SK-N-SH treated with all-trans-retinoic acid at 6 μM for 48 hours (cell line): Measurements from ENCODE around the gene SCART1.

Source experiments
- ATAC-seq: fragments of 200-7000 bp; cut with Tn5 transposase; 3 replicates; pipeline ENCODE4 v1.9.1; 2020; ENCODE audit warnings: mild to moderate bottlenecking, moderate library complexity
- ARNTL ChIP-seq: fragments of 450-650 bp; formaldehyde crosslinking; IDR thresholded peaks from 2 replicates; pipeline ENCODE4 v1.5.0; 2020; ENCODE audit warnings: low read depth, mild to moderate bottlenecking, moderate library complexity, borderline replicate concordance
- BACH2 ChIP-seq: fragments of 250-450 bp; sonication (Bioruptor Pico); IDR thresholded peaks from 2 replicates; pipeline ENCODE4 v1.9.0; 2021; ENCODE audit warnings: mild to moderate bottlenecking, borderline replicate concordance
- CREB5 ChIP-seq: fragments of 250-450 bp; sonication (Bioruptor Pico); IDR thresholded peaks from 2 replicates; pipeline ENCODE4 v1.5.1; 2020; ENCODE audit warnings: low read depth, mild to moderate bottlenecking, moderate library complexity
- CSDC2 ChIP-seq: fragments of 250-450 bp; sonication (Bioruptor Pico); IDR thresholded peaks from 2 replicates; pipeline ENCODE4 v1.5.0; 2020; ENCODE audit warnings: mild to moderate bottlenecking, moderate library complexity
- CSRNP3 ChIP-seq: fragments of 250-450 bp; sonication (Bioruptor Pico); IDR thresholded peaks from 2 replicates; pipeline ENCODE4 v1.5.1; 2021; ENCODE audit warnings: mild to moderate bottlenecking, moderate library complexity
- GLIS3 ChIP-seq: fragments of 250-450 bp; sonication (Bioruptor Pico); IDR thresholded peaks from 2 replicates; pipeline ENCODE4 v1.5.0; 2020; ENCODE audit warnings: mild to moderate bottlenecking, moderate library complexity
- ISL1 ChIP-seq: fragments of 250-450 bp; sonication (Bioruptor Pico); IDR thresholded peaks from 2 replicates; pipeline ENCODE4 v2.1.2; 2022; ENCODE audit warnings: mild to moderate bottlenecking, moderate library complexity
- OSR1 ChIP-seq: fragments of 250-450 bp; sonication (Bioruptor Pico); IDR thresholded peaks from 2 replicates; pipeline ENCODE4 v1.8.0; 2022; ENCODE audit warnings: moderate library complexity, mild to moderate bottlenecking, inconsistent platforms
- POU6F1 ChIP-seq: fragments of 250-450 bp; sonication (Bioruptor Pico); IDR thresholded peaks from 2 replicates; pipeline ENCODE4 v1.8.0; 2021; ENCODE audit warnings: low read depth, mild to moderate bottlenecking, moderate library complexity, borderline replicate concordance
- PPARA ChIP-seq: fragments of 250-450 bp; sonication (Bioruptor Pico); IDR thresholded peaks from 2 replicates; pipeline ENCODE4 v1.5.0; 2020; ENCODE audit warnings: mild to moderate bottlenecking, borderline replicate concordance
- RARB ChIP-seq: fragments of 250-450 bp; sonication (Bioruptor Pico); IDR thresholded peaks from 2 replicates; pipeline ENCODE4 v1.8.0; 2021; ENCODE audit warnings: mild to moderate bottlenecking, moderate library complexity
- SNAI2 ChIP-seq: fragments of 250-450 bp; sonication (Bioruptor Pico); IDR thresholded peaks from 2 replicates; pipeline ENCODE4 v1.5.0; 2020; ENCODE audit warnings: mild to moderate bottlenecking, moderate library complexity
- TCF4 ChIP-seq: fragments of 250-450 bp; sonication (Bioruptor Pico); IDR thresholded peaks from 2 replicates; pipeline ENCODE4 v1.8.0; 2021; ENCODE audit warnings: mild to moderate bottlenecking, moderate library complexity, borderline replicate concordance
- ZC3H10 ChIP-seq: fragments of 250-450 bp; sonication (Bioruptor Pico); IDR thresholded peaks from 2 replicates; pipeline ENCODE4 v1.5.1; 2021; ENCODE audit warnings: mild to moderate bottlenecking, moderate library complexity
- ZFP3 ChIP-seq: fragments of 250-450 bp; sonication (Bioruptor Pico); IDR thresholded peaks from 2 replicates; pipeline ENCODE4 v1.5.0; 2020; ENCODE audit warnings: mild to moderate bottlenecking, moderate library complexity
- ZFP30 ChIP-seq: fragments of 450-650 bp; formaldehyde crosslinking; IDR thresholded peaks from 2 replicates; pipeline ENCODE4 v1.5.0; 2022; ENCODE audit warnings: mild to moderate bottlenecking, moderate library complexity
- ZNF565 ChIP-seq: fragments of 450-650 bp; formaldehyde crosslinking; conservative IDR thresholded peaks from 2 replicates; pipeline ENCODE4 v1.5.0; 2020; ENCODE audit warnings: low read depth, mild to moderate bottlenecking, moderate library complexity
- ZNF70 ChIP-seq: fragments of 450-650 bp; formaldehyde crosslinking; IDR thresholded peaks from 2 replicates; pipeline ENCODE4 v1.5.0; 2020; ENCODE audit warnings: mild to moderate bottlenecking, moderate library complexity
- ZNF8 ChIP-seq: fragments of 450-650 bp; formaldehyde crosslinking; IDR thresholded peaks from 2 replicates; pipeline ENCODE4 v1.5.0; 2020; ENCODE audit warnings: mild to moderate bottlenecking, moderate library complexity
- TF ChIP-seq, protein P1 (sequence below): fragments of 250-450 bp; sonication (Bioruptor Pico); IDR thresholded peaks from 2 replicates; pipeline ENCODE4 v1.5.0; 2020; ENCODE audit warnings: mild to moderate bottlenecking, moderate library complexity
- TF ChIP-seq, protein P2 (sequence below): fragments of 250-450 bp; sonication (Bioruptor Pico); IDR thresholded peaks from 2 replicates; pipeline ENCODE4 v1.8.0; 2020; ENCODE audit warnings: mild to moderate bottlenecking, moderate library complexity, borderline replicate concordance

SCART1 gene

DNA sequence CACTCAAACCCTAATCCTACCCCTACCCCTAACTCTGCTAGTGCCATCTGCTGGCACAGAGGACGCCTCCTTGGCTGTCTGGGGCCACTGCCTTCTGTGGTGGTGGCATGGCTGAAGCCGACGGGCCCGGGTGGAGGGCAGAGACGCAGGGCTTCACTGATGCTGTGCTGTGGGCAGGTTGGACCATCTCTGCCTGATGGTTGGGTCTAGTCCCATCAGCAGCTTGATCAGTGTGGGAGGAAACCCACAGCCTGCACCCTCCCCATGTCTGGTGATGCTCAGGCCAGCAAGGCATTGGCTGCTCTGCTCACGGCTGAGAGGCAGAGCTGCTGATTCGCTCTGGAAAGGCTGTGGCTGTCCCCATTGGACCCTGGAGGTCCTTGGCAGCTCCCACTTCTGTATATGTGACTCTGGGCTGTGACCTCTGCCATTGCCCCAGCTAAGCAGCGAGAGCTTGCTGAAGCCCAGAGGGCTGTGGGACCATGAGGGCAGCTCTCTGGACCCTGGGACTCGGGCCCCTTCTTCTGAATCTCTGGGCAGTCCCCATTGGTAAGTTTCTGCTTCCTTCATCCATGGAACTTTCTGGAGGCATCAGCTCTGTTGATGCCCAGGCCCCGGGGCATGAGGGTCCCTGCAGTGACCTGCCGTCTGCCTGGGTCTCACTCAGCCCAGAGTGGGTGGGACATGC is at the start of gene SCART1:
TSS of gene SCART1 (plus strand) at position 430 of the 688 bp plus-strand sequence. CDS start at position 483, 53 bp downstream.
- ATAC-seq: no peak; the same call in 2 of the 3 replicates

GRCh38 chr10:133405272-133405671 is 48.5 kb upstream of the SCART1 start:
- TF ChIP-seq PPARA (CRISPR knock-in tag) (no peak), RARB (CRISPR knock-in tag) (no peak), ISL1 (CRISPR knock-in tag) (peak; percentile 33; the same call in 1 of the 2 replicates)
- peak; percentile 72 for ATAC-seq

More for the DNA sequence above, at the start of gene SCART1:
- TF ChIP-seq GLIS3: no peak
- TF ChIP-seq, protein P1, sequence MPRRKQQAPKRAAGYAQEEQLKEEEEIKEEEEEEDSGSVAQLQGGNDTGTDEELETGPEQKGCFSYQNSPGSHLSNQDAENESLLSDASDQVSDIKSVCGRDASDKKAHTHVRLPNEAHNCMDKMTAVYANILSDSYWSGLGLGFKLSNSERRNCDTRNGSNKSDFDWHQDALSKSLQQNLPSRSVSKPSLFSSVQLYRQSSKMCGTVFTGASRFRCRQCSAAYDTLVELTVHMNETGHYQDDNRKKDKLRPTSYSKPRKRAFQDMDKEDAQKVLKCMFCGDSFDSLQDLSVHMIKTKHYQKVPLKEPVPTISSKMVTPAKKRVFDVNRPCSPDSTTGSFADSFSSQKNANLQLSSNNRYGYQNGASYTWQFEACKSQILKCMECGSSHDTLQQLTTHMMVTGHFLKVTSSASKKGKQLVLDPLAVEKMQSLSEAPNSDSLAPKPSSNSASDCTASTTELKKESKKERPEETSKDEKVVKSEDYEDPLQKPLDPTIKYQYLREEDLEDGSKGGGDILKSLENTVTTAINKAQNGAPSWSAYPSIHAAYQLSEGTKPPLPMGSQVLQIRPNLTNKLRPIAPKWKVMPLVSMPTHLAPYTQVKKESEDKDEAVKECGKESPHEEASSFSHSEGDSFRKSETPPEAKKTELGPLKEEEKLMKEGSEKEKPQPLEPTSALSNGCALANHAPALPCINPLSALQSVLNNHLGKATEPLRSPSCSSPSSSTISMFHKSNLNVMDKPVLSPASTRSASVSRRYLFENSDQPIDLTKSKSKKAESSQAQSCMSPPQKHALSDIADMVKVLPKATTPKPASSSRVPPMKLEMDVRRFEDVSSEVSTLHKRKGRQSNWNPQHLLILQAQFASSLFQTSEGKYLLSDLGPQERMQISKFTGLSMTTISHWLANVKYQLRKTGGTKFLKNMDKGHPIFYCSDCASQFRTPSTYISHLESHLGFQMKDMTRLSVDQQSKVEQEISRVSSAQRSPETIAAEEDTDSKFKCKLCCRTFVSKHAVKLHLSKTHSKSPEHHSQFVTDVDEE (CRISPR knock-in tag): no peak
- no peak for TF ChIP-seq ZFP30 (CRISPR knock-in tag)
- TF ChIP-seq PPARA (CRISPR knock-in tag): no peak
- TF ChIP-seq TCF4 (CRISPR knock-in tag): no peak
- no peak for TF ChIP-seq CREB5 (CRISPR knock-in tag)
- TF ChIP-seq, protein P2, sequence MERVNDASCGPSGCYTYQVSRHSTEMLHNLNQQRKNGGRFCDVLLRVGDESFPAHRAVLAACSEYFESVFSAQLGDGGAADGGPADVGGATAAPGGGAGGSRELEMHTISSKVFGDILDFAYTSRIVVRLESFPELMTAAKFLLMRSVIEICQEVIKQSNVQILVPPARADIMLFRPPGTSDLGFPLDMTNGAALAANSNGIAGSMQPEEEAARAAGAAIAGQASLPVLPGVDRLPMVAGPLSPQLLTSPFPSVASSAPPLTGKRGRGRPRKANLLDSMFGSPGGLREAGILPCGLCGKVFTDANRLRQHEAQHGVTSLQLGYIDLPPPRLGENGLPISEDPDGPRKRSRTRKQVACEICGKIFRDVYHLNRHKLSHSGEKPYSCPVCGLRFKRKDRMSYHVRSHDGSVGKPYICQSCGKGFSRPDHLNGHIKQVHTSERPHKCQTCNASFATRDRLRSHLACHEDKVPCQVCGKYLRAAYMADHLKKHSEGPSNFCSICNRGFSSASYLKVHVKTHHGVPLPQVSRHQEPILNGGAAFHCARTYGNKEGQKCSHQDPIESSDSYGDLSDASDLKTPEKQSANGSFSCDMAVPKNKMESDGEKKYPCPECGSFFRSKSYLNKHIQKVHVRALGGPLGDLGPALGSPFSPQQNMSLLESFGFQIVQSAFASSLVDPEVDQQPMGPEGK (CRISPR knock-in tag): no peak
- TF ChIP-seq ZC3H10: no peak
- TF ChIP-seq BACH2 (CRISPR knock-in tag): no peak
- no peak for TF ChIP-seq RARB (CRISPR knock-in tag)
- no peak for TF ChIP-seq ZFP3 (CRISPR knock-in tag)
- no peak for TF ChIP-seq ZNF565 (CRISPR knock-in tag)
- TF ChIP-seq ARNTL (CRISPR knock-in tag): no peak
- TF ChIP-seq, all 23 proteins: peak for 0

DNA sequence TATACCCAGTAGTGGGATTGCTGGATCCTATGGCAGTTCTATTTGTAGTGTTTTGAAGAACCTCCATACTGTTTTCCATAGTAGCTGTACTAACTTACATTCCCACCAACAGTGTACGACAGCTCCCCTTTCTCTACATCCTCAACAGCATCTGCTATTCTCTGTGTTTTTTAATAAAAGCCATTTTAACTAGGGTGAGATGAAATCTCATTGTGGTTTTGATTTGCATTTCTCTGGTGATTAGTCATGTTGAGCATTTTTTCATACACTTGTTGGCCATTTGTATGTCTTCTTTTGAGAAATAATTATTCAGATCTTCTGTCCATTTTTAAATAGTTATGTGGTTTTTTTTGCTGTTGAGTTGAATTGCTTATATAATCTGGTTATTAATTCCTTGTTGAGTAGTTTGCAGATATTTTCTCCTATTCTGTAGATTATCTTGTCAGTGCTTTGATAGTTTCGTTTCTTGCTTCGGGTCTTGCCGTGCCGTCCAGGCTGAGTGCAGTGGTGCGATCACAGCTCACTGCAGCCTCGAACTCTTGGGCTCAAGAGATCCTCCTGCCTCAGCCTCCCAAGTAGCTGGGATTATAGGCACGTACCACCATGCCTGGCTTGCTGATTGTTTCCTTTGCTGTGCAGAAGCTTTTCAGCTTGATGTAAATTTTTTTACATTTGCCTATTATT is 47.8 kb upstream of the SCART1 start:
- ATAC-seq: peak; percentile 60
- TF ChIP-seq OSR1 (CRISPR knock-in tag) (no peak), BACH2 (CRISPR knock-in tag) (no peak), ZFP30 (CRISPR knock-in tag) (no peak), CREB5 (CRISPR knock-in tag) (no peak), POU6F1 (no peak), PPARA (CRISPR knock-in tag) (no peak), ARNTL (CRISPR knock-in tag) (no peak), ZNF8 (CRISPR knock-in tag) (no peak), RARB (CRISPR knock-in tag) (no peak), CSDC2 (no peak), GLIS3 (no peak), SNAI2 (CRISPR knock-in tag) (no peak), ZNF70 (CRISPR knock-in tag) (no peak), TCF4 (CRISPR knock-in tag) (no peak), CSRNP3 (CRISPR knock-in tag) (no peak)
- TF ChIP-seq, protein P2 (CRISPR knock-in tag): no peak
